Body of pancreas (tissue), 4 donors: ENCODE measurements around the gene USP36.

Experiments
- CTCF ChIP-seq, 7 experiments: fragments of 450-650 bp in 4 of 7; fragments of 200-600 bp in 3 of 7; sonication (generic) in 3 of 7; IDR thresholded peaks; one replicate each; pipeline ENCODE4 v1.5.1; 2016 to 2019; ENCODE audit warnings: antibody characterized with exemption in 7 of 7
- POLR2A ChIP-seq, 3 donors: fragments of 450-650 bp; IDR thresholded peaks; one replicate each; pipeline ENCODE4 v1.6.1; 2016; ENCODE audit warnings: antibody characterized with exemption in 3 of 3, mild to moderate bottlenecking in 2 of 3

GRCh38 chr17:78832541-78832810 lies 8.1 kb downstream of the USP36 start:
- TF ChIP-seq CTCF (IDR thresholded peaks at IDR 0.05) = no peak
- no peak for TF ChIP-seq POLR2A (IDR thresholded peaks at IDR 0.05)
